ENCODE data around the gene TTLL11.

The TTLL11 gene

DNA sequence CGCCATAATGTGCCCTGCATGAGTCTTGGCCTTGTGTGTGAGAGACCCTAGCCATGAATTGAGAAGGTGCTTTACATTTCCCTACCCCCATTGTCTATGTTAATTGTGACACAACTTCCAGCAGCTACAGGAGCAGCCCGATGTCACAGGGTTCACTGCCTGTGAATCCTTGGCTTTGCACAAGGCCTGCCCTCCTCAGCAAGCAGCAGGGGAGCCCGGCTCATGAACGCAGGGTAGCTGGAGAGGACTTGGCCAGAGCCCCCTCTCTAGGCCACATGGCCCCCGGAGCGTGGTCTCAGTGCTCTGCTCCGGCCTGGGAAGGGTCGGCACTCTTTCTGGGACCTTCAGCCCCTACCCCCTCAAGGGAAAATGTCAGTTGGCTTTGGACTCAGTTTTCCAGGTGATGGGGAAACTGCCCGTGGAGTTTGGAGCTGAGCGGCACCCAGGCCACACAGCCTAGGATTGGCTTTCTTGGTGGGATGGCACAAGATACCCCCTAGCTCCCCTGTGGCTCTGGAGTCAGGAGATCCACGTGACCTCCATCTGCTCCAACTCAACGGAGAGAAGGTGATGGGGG is 280.9 kb downstream of the TTLL11 start:
- DNase-seq (ENCODE audit: insufficient read length, low spot score) (no peak), FAIRE-seq (no peak)
- TF ChIP-seq PAX5 (IDR thresholded peaks at IDR 0.05; ENCODE audit: insufficient read depth, low read length, severe bottlenecking) (no peak), POLR2AphosphoS5 (IDR thresholded peaks at IDR 0.05; ENCODE audit: low read depth, low read length) (no peak), POLR2A (IDR thresholded peaks at IDR 0.05; ENCODE audit: low read depth, low read length) (no peak), POU2F2 (IDR thresholded peaks at IDR 0.05; ENCODE audit: low read depth, low read length) (no peak), SPI1 (IDR thresholded peaks at IDR 0.05; ENCODE audit: low read depth, low read length) (no peak), TAF1 (IDR thresholded peaks at IDR 0.05; ENCODE audit: low read depth, low read length) (no peak)

DNA sequence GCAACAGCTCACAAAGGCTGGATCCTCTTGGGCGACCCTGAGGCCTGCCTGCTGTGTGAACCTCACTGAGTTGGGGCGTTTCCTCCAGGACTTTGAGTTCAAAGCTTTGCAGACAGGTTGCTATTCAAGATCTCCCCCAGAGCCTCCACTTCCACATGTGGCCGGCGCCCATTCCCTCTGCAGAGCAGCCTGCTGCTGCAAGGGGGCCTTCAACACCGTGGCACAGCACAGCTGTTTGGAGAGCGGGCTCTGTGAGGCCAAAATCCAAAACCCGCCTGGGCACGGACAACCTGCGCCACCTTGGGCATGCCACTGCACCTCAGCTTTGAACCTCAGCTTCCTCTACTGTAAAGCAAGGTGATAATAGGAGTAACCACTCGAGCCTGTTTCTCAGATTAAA is 281.4 kb downstream of the TTLL11 start:
- FAIRE-seq (no peak), DNase-seq (ENCODE audit: insufficient read length, low spot score) (no peak)
- no peak for TF ChIP-seq POLR2A (IDR thresholded peaks at IDR 0.05; ENCODE audit: low read depth, low read length)
- no peak for TF ChIP-seq TAF1 (IDR thresholded peaks at IDR 0.05; ENCODE audit: low read depth, low read length)
- no peak for TF ChIP-seq PAX5 (IDR thresholded peaks at IDR 0.05; ENCODE audit: insufficient read depth, low read length, severe bottlenecking)
- no peak for TF ChIP-seq SPI1 (IDR thresholded peaks at IDR 0.05; ENCODE audit: low read depth, low read length)
- TF ChIP-seq POU2F2 (IDR thresholded peaks at IDR 0.05; ENCODE audit: low read depth, low read length) = no peak
- no peak for TF ChIP-seq POLR2AphosphoS5 (IDR thresholded peaks at IDR 0.05; ENCODE audit: low read depth, low read length)

DNA sequence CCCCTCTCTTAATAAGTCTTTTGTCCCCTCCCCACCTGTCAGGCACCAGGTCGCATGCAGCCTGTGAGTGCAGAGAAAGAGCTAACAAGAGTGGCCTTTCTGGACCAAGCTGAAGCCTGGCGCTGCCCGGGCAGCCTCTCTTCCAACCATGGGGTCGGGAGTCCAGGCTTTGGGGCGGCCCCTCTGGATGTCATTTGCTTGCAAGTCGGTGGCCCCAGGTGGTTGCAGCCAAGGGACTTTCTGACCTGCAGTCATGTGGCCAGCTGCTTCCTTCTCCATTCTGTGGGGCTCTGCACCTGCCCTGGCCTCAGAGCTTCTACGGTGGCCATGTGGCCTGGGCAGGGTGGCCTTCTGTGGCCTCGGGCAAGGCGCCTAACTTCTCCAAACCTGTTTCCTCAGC is 282.0 kb downstream of the TTLL11 start:
- TF ChIP-seq POLR2A (IDR thresholded peaks at IDR 0.05; ENCODE audit: low read depth, low read length) (no peak), POU2F2 (IDR thresholded peaks at IDR 0.05; ENCODE audit: low read depth, low read length) (no peak), SPI1 (IDR thresholded peaks at IDR 0.05; ENCODE audit: low read depth, low read length) (no peak), POLR2AphosphoS5 (IDR thresholded peaks at IDR 0.05; ENCODE audit: low read depth, low read length) (no peak), PAX5 (IDR thresholded peaks at IDR 0.05; ENCODE audit: insufficient read depth, low read length, severe bottlenecking) (no peak), TAF1 (IDR thresholded peaks at IDR 0.05; ENCODE audit: low read depth, low read length) (no peak)
- no peak for DNase-seq (ENCODE audit: insufficient read length, low spot score)
- FAIRE-seq = no peak

DNA sequence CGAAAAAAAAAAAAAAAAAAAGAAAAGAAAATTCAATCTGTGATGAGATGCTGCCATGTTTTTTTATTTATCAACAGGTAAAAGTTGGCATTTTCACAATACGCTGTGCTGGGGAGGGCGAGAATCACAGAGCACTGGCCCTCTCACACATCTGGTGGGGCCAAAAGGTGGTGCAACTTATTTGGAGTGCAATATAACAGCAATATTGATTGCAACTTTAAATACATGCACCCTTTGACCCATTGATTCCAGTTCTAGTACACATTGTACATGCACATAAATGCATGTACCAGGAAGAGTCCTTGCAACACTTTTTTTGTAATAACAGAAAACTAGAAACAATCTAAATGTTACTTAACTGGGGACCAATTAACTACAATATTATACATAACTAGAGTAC is 282.6 kb downstream of the TTLL11 start:
- DNase-seq (ENCODE audit: insufficient read length, low spot score) (no peak), FAIRE-seq (no peak)
- TF ChIP-seq SPI1 (IDR thresholded peaks at IDR 0.05; ENCODE audit: low read depth, low read length) (no peak), POLR2A (IDR thresholded peaks at IDR 0.05; ENCODE audit: low read depth, low read length) (no peak), POLR2AphosphoS5 (IDR thresholded peaks at IDR 0.05; ENCODE audit: low read depth, low read length) (no peak), POU2F2 (IDR thresholded peaks at IDR 0.05; ENCODE audit: low read depth, low read length) (no peak), TAF1 (IDR thresholded peaks at IDR 0.05; ENCODE audit: low read depth, low read length) (no peak), PAX5 (IDR thresholded peaks at IDR 0.05; ENCODE audit: insufficient read depth, low read length, severe bottlenecking) (no peak)

DNA sequence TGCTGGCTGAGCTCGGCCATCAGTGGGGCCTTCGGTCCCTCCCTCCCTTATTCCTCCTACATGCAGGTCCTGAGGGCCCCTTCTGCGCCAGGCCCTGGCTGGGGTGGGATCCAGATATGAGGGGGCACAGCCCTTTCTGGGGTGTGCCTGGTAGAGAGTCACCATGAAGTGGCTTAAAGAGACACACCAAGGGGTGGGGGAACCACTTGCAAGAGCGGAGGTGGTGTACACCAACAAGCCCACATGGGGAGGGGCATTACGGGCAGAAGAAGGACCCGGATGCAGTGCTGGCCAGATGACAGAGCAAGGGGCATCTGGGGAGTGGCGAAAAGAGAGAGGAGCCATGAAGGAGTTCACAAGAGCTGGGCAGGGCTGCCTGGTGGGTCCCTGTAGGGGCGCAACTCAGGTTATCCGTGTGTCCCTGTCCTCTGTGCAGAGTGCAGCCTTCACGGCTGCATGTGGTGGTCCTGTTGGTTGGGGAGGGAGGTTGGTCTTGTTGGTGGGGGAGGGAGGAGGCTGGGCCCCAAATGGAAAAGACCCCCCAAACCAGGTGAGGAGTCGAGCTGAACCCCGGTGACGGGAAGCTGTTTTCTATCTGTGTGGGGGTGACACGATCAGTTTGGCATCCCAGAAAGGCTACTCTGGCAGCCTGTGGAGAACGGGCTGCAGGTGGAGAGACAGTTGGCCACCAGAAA is 283.6 kb downstream of the TTLL11 start:
- no peak for TF ChIP-seq PAX5 (IDR thresholded peaks at IDR 0.05; ENCODE audit: insufficient read depth, low read length, severe bottlenecking)
- no peak for TF ChIP-seq TAF1 (IDR thresholded peaks at IDR 0.05; ENCODE audit: low read depth, low read length)
- no peak for TF ChIP-seq POU2F2 (IDR thresholded peaks at IDR 0.05; ENCODE audit: low read depth, low read length)
- no peak for DNase-seq (ENCODE audit: insufficient read length, low spot score)
- no peak for FAIRE-seq

DNA sequence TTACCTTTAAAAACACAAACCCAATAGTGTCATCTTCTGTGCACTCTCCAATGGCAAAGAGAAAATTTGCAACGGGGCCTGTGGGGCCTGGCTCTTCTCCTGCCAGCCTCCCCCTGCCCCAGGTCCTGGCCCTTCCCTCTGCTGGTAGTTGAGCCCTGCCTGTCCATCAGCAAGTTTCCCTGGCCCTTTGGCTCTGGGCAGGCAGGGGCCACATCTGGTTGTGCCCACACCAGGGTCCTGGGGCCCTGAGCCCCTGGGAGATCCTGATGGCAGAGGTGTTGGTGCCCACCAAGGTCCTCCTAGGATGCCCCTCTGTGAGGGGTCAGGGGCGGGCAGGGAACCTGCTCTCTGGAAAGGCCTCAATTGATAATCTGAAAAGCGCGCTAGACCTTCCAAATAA is 284.3 kb downstream of the TTLL11 start:
- no peak for FAIRE-seq
- no peak for TF ChIP-seq TAF1 (IDR thresholded peaks at IDR 0.05; ENCODE audit: low read depth, low read length)
- TF ChIP-seq POLR2AphosphoS5 (IDR thresholded peaks at IDR 0.05; ENCODE audit: low read depth, low read length) = no peak
- TF ChIP-seq POLR2A (IDR thresholded peaks at IDR 0.05; ENCODE audit: low read depth, low read length) = no peak
- no peak for TF ChIP-seq SPI1 (IDR thresholded peaks at IDR 0.05; ENCODE audit: low read depth, low read length)
- TF ChIP-seq PAX5 (IDR thresholded peaks at IDR 0.05; ENCODE audit: insufficient read depth, low read length, severe bottlenecking) = no peak
- TF ChIP-seq POU2F2 (IDR thresholded peaks at IDR 0.05; ENCODE audit: low read depth, low read length) = no peak
- no peak for DNase-seq (ENCODE audit: insufficient read length, low spot score)

DNA sequence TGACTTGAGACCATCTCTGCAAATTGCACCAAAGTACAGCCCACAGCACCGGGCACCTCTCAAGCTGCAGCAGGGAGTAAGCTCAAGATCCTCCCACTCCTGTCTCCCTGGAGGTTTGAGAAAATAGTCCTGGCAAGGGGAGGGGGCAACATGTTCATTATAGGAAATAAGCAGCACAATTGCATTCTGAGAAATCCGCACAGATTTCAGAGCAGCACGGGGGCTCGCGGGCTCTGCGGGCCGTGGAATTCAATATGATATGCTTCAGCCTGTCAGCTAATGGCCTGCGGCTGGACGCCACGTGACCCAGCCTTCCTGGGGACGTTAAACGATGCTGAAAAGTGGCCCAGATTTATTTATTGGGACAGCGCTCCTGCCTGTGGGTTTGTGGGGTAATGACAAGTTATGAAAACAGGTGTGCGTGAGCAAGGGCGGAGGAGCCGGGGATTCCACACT is 285.3 kb downstream of the TTLL11 start:
- no peak for FAIRE-seq
- TF ChIP-seq SPI1 (IDR thresholded peaks at IDR 0.05; ENCODE audit: low read depth, low read length) = no peak
- TF ChIP-seq POU2F2 (IDR thresholded peaks at IDR 0.05; ENCODE audit: low read depth, low read length) = no peak
- TF ChIP-seq TAF1 (IDR thresholded peaks at IDR 0.05; ENCODE audit: low read depth, low read length) = no peak
- no peak for DNase-seq (ENCODE audit: insufficient read length, low spot score)

DNA sequence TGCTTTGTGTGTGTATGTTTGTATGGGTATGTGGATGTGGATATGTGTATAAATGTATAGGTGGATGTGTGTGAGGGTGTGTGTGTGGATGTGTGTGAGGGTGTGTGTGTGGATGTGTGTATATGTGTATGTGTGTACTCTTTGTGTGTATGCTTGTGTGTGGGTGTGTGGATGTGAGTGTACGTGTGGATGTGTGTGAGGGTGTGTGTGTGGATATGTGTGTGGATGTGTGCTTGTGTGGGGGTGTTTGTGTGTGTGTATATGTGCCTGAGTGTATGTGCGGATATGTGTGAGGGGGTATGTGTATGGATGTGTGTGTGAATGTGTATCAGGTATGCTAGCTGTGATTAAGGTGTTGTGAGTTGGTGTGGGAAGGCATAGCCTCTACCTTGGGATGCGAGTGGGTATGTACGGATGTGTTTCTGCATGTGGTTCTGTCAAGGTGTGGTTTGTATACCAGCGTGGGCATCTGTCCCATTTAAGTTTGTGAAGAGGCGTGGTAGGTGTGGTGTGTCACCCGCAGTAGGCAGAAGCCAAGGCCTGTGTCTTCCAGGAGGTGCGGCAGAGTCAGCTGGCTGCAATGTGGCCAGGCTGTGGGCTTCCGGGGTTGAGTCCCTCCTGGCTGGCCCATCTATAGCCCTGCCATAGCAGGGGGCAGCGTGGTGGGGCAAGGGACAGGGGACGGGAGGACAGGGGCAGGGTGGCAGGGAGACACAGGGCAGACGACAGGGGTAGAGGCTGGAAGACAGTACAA is 285.9 kb downstream of the TTLL11 start:
- FAIRE-seq (peak; percentile 68), DNase-seq (ENCODE audit: insufficient read length, low spot score) (no peak)
- TF ChIP-seq POU2F2 (IDR thresholded peaks at IDR 0.05; ENCODE audit: low read depth, low read length) (no peak), SPI1 (IDR thresholded peaks at IDR 0.05; ENCODE audit: low read depth, low read length) (no peak), PAX5 (IDR thresholded peaks at IDR 0.05; ENCODE audit: insufficient read depth, low read length, severe bottlenecking) (no peak), POLR2AphosphoS5 (IDR thresholded peaks at IDR 0.05; ENCODE audit: low read depth, low read length) (no peak), POLR2A (IDR thresholded peaks at IDR 0.05; ENCODE audit: low read depth, low read length) (no peak), TAF1 (IDR thresholded peaks at IDR 0.05; ENCODE audit: low read depth, low read length) (no peak)

DNA sequence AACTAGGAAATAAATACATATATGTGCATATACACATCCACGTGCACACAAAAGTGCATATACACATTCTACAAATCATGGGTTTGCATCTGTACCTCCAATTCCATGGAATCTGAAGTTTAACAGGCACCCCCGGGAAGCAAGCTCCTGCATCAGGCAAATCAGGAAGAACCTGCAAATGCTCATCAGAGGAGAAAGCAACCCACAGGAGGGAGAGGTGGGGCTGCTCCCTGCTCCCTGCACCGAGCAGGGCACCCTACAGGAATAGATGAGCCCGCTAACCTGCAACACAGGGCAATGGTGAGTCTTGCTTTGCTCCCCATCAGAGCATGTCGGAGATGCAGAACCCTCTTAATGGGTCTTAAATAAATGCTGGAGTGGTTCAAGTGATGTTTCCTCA is 290.4 kb downstream of the TTLL11 start:
- FAIRE-seq (no peak), DNase-seq (ENCODE audit: insufficient read length, low spot score) (no peak)

More for the DNA sequence above, 290.4 kb downstream of the TTLL11 start:
- TF ChIP-seq POLR2AphosphoS5 (IDR thresholded peaks at IDR 0.05; ENCODE audit: low read depth, low read length) (no peak), POLR2A (IDR thresholded peaks at IDR 0.05; ENCODE audit: low read depth, low read length) (no peak), PAX5 (IDR thresholded peaks at IDR 0.05; ENCODE audit: insufficient read depth, low read length, severe bottlenecking) (no peak), TAF1 (IDR thresholded peaks at IDR 0.05; ENCODE audit: low read depth, low read length) (no peak), SPI1 (IDR thresholded peaks at IDR 0.05; ENCODE audit: low read depth, low read length) (no peak)

All from GM12891 (cell line).